ENCODE data around the gene DND1.
"Not testable (repeated sequence)": the region's sequence is repeated elsewhere in the genome, so short reads cannot be mapped to it uniquely, and the experiment has no call there.

The DND1 gene

DNA sequence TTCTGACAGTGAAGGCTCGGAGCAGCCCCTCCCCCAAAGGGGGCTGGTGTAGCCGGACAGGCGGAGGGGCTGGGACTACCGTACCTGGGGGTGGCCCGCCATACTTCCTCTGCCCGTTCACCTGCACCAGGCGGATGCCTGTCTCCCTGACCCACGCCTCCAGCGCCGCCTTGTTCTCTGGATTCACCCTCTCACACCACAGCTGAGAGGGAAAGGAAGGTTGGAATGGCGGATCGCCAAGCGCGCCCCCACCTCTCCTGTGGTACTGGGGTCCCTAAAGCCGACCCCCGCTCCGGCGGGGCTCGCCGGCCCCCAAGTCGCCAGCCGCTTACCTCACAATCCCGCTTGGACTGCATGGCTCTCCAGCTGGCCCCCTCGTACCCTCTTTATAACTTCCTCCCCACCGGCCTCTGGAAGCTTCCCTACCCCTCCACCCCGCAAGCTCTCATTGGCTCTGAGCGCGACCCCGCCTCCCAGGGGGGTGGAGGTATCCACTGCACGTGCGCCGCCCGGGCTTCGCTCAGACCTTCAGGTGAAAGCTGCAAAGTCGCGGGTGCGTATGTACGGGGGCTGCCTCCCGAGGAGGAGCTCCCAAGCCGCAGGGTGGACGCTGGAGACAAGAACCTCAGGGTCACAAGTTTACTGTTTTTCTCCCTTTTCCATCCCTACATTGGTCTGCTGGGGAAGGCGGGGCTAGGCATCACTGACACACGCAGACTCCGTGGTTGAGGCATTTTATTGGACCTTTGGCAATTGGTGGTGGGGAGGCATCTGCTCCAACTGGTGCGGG, at the start of gene DND1:
DND1 (minus strand) TSS at position 390 of the 790 bp plus-strand sequence; CDS start at position 356, 34 bp downstream.
- no peak for DNase-seq

DNA sequence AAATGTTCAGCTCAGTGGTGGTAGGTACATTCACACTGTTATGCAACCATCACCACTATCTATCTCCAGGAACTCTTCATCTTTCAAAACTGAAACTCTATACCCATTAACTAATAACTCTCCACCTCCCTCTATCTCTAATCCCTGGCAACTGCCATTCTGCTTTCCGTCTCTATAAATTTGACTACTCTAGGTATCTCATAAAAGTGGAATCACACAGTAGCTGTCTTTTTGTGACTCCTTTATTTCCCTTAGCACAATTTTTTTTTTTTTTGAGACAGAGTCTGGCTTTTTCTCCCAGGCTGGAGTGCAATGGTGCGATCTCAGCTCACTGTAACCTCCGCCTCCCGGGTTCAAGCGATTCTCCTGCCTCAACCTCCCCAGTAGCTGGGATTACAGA, 48.0 kb upstream of the DND1 start:
- DNase-seq, result not testable (repeated sequence)

DNA sequence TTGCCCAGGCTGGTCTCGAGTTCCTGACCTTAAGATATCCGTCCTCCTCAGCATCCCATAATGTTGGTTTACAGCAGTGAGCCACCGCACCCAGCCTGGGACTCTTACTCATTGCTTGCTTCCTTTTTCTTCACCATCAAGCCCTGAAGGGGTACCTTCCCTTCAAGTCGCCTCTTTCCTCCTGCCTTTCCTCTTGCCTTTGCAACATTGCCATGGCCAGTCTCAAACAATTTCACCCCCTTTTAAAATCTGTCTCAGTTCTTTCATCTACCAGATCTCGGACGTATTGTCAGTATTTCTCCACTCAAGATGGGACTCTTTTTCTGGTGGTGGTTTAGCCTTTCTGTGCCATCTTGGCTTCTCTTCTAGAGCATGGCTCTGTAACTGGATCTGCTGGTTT, 47.4 kb upstream of the DND1 start:
- DNase-seq, result not testable (repeated sequence)

DNA sequence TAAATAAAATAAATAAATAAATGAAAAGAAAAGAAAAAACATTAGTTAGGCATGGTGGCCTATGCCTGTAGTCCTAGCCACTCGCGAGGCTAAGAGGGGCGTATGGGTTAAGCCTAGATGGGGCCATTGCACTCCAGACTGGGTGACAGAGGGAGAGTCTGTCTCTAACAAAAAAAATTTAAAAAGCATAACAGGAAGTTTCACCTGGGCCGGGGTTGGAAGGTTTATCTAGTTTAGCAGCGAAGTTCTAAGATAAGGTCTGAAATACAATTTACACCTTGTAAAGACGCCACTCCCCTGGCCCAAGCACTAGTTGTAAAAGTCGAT, 44.9 kb upstream of the DND1 start:
- DNase-seq, result no peak

DNA sequence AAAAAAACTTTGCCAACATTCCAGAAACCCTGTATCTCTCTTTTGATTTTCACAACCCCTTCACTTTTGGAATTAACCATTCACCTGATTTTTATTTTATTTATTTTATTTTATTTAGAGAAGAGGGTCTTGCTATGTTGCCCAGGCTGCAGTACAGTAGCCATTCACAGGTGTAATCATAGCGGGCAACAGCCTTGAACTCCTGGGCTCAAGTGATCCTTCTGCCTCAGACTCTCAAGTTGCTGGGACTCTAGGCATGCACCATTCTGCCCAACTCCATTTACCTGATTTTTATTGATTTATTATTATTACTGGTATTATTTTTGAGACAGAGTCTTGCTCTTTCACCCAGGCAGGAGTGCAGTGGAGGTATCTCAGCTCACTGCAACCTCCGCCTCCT, 42.9 kb upstream of the DND1 start:
- not testable (repeated sequence) for DNase-seq

DNA sequence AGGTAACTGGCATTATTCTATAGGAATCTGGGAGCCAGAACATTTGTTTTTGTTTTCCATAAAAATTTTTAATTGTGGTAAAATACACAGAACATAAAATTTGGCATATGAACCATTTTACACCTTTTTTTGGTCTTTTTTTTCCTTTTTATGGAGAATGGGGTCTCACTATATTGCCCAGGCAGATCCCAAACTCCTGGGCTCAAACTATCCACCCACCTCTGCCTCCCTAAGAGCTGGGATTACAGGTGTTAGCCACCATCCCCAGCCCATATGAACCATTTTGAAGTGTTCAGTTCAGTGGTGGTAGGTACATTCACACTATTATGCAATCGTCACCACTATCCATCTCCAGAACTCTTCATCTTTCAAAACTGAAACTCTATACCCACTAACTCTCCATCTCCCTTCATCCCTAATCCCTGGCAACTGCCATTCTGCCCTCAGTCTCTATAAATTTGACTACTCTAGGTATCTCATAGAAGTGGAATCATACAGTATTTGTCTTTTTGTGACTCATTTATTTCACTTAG, 40.3 kb upstream of the DND1 start:
- no peak for DNase-seq

DNA sequence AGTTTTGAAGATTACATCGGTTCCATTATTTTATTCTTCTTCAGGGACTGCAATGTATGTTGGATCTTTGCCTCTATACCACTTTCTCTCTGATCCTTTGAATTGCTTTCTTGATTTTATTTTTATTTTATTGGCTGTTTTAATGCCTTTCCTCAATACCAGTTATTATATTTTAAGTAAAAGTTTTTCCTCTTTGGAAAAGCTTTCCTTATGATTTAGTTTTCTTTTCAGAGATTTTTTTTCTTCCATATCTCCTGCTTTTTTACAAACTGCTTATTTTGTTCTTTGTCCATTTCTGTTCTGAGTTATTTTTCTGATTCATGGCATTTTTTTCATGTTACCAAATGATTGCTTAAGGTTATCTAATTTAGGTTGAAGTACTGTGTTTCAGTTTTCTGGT, 38.4 kb upstream of the DND1 start:
- no peak for DNase-seq

DNA sequence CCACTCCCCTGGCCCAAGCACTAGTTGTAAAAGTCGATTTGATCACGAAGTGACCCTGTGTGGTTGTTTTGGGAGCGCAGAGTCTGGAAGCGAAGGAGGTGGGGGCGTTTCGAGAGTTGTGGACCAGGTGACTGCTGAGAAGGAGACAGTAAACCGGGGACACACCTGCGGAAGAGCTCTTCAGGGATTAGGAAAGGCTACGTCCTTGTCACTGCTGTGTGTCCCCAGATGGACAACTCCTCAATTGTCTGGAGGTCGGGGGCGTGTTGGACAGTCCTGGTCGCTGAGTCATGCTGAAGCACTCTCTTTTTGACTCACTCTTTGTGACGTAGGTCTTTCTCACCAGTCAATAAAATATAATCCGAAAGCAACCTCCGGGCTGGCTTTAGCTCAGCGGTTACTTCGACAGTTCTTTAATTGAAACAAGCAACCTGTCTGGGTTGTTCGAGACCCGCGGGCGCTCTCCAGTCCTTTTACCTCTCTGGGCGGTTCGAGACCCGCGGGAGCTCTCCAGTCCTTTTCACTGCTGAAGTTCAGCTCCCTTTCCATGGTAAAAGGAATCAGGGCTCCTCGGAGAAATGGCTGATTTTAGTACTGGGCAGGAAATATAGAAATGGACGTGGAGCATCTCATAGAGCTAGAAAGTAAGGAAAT, 37.6 kb upstream of the DND1 start:
- DNase-seq, result peak; percentile 97

DNA sequence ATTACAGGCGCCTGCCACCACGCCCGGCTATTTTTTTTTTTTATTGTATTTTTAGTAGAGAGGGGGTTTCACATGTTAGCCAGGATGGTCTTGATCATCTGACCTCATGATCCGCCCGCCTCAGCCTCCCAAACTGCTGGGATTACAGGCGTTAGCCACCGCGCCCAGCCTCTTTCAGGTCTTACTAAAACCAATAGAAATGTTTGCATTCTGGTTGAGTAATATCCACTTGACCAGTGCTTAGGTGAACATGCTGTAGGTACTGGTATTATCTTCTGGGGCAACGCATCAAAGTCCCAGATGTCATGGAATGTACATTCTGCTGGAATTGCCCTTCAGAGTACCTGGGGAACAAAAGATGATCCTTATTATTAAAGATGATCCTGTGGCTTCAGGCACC, 35.4 kb upstream of the DND1 start:
- DNase-seq, result not testable (repeated sequence)

DNA sequence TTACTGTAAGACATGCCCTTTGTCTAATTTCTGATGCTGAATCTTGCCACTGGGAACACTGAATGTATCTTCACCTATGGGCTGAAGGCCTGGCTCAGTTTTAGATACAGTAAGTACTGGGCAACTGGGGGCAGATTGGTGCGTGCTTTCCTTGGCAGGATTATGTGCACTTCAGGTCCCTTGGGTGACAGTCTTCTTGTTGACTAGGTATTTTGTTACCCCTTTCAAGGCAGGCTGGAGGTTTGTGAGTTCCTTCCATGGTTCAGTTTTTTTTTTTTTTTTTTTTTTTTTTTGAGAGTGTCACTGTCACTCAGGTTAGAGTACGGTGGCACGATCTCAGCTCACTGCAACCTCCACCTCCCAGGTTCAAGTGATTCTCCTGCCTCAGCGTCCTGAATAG, 34.4 kb upstream of the DND1 start:
- DNase-seq, result no peak

DNA sequence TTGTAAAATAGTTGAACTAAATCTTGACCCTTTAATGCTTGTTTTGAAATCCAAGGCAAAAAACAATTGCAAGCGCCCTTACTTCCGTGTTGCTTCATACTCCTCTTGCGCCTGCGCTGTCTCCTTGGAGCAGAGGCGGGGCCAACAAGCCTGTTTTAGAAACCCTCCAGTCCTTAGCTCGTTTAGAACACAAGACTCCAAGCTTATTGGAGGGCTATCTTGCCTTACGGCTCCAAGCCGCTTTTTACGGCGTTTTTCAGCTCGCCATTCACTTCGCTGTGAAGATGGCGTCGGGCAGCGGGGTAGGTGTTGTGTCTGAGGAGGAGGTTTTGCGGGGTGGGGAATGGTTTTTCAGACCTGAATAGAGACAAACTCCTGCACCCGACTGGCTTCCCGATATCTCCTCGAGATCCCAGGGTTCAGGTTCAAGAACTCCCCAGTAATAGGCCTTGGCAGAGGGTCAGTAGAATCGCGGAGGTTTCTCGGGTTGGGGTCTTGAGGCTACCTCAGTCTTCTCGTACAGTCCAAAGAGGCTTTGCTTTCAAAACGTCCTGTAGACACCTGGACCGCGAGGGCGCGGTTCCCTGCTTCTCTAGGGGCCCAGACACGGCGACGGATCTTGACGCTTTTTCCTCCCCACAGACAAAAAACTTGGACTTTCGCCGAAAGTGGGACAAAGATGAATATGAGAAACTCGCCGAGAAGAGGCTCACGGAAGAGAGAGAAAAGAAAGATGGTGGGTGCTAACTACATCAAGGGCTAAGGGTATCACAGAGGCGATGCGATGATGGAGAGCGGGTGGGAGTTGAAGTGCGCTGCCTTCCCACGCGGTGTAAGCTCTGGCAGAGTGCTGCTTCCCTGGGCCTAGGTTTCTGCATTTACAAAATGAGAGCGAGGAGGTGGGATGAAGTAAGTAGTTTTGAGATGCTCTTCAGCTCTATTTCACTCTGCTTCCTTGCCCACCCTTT, 27.1 kb upstream of the DND1 start, which contains the start of gene ZMAT2:
ZMAT2 (plus strand) TSS at position 271 of the 968 bp plus-strand sequence; CDS start at position 285, 14 bp downstream.
- peak; percentile 97 for DNase-seq

DNA sequence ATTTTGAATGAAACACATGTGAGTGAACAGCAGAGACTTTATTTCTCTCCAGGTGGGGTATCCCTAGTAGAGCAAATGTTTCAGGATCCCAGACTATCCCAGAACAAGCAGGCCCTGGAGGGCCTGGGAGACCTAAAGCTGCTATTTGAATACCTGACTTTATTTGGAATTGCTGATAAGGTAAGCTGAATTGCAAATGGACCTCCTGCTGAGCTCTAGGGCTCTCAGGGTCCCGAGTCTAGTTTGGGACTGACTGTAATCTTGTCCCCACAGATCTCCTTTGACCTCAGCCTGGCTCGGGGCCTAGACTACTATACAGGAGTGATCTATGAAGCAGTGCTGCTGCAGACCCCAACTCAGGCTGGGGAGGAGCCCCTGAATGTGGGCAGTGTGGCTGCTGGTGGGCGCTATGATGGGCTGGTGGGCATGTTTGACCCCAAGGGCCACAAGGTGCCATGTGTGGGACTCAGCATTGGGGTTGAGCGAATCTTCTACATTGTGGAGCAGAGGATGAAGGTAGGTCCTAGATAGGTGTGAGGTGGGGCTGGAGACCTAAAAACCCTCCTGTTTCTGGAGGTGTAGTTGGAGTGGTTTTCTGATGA, 23.6 kb upstream of the DND1 start:
- DNase-seq, result no peak

DNA sequence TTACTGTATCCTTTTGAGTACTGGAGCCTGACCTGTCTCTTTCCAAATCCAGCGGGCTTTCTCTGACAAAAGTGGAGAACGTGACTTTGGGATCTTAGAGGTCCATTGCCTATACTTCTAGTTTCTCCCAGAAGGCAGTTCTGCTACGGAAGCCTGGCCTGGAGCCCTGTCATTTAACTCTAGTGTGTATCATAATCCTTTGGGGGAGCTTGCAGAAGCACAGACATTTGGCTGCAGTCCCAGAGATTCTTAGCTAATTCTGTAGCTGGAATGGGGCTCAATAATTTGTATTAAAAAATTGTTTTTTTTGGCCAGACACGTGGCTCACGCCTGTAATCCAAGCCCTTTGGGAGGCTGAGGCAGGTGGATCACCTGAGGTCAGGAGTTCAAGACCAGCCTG, 20.9 kb upstream of the DND1 start:
- no peak for DNase-seq

DNA sequence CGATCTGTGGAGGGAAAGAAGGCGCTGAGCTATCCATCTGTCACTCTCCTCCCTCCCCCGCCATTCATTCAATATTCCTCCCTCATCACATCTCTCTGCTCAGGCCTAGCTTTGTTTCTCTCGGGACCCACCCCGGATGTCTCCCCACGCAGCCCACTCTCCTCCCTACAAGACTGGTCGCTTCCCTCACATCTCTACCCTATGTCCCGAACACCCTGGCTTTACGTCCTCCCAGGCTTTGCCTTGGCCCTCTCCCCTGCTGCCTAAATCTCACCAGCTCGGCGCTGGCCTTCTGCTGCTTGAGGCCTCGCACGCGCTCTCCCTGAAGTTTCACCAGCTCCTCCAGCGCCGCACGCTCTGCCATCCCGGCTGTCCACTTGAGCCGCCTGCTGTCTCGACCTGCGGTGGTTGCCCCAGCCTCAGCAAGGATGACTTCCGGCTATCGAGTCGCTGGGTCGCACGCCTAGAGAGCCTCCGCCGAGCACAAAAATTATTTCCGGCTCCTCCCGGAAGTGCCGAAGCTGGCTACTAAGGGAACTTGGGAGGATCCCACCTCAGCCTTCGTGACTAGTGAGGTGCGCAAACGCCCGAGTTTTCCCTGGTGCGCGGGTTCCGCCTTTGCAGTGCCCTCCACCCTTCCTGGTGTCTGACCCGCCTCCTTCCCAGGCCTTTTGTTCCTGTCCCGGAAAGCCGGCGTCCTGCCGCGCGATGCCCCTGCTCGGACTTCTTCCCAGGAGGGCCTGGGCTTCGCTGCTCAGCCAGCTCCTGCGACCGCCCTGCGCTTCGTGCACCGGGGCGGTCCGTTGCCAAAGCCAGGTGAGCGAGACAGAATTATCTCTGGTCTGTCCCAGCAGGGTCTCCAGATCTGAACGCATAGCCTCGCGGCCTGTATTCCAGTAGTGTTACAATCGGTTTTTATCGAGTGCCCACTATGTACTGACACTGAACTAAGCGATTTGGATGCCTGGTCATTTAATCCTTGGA, 17.9 kb upstream of the DND1 start, which contains the start of the genes HARS1 and HARS2:
HARS1 (minus strand) TSS at position 430 of the 984 bp plus-strand sequence; CDS start at position 364, 66 bp downstream.
HARS2 (plus strand) TSS at position 515 of the 984 bp plus-strand sequence; CDS start at position 709, 194 bp downstream.
- DNase-seq, result peak; percentile 94

DNA sequence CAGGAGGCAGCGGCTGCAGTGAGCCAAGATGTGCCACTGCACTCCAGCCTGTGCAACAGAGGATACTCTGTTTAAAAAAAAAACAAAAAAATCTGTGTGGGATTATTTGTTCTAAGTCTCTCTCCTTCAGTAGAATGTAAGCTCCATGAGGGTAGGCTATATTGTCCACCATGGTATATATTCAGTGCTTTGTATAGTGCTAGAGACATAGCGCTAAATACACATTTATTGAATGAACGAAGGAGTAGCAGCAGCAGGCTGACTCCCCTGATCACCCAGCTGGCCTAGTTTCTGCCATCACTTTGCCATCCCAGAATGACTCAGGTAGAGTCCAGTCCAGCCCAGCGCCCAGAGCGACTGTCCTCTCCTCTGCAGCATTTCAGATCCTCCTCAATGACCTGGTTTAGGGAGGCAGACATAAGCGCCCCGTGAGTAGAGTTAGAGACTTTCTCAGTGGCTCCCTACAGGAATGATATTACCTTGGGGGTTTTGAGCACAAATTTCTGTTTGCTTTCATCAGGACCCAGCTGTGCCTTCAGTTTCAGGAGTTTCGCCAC, 17.1 kb upstream of the DND1 start:
- no peak for DNase-seq

DNA sequence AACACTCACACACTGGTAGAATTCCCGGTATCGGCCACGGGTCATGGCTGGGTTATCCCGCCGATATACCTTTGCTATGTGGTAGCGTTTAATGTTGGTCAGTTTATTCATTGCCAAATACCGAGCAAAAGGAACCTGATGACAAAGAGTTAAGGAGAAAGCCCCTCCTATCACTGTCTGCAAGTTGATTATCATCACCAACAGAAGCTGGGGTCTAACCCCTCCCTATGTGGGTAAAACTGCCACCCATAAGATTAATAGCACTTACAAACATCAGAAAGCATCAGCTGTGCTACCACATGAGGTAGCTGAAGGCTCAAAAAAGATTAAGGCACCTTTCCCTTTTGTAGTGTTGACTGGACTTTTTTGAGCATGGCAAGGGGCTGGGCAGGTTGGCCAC, 5.6 kb upstream of the DND1 start:
- no peak for DNase-seq

DNA sequence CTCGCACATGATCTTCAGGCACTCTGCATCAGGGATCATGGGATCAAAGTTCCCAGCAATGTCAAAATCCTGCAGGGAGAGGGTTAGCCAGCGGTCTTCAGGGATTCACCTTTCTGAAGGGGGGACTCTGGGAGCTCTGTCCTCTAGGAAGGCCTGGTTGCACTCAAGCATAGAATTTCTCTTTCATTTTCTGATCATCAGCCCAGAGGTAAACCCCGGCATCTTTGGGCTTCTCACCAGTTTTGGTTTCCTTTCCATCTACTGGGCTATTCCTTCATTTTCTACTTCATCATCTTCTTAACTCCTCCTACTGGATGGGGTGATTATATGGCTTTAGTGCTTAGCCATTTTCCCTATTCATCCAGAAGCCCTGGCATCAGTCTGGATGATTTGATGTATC, 4.6 kb upstream of the DND1 start:
- no peak for DNase-seq

DNA sequence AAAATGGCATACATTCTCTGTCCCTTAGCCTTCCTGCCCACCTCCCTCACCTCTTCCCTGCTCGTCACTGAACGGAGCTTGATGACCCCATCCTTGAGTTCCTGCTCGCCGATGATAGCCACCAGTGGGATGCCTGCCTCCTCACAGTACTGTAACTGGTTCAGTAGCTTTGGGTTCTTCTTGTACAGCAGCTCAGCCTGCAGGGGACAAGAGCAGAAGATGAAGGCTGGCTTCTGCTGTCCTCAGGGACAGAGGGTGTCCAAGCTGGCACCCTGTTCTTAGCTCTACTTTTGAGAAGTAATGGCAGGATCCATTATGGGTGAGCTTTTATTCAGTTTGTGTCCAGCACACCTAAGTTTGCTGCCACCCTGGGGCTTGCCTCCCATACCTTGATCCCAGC, 1.3 kb upstream of the DND1 start:
- DNase-seq, result no peak

DNA sequence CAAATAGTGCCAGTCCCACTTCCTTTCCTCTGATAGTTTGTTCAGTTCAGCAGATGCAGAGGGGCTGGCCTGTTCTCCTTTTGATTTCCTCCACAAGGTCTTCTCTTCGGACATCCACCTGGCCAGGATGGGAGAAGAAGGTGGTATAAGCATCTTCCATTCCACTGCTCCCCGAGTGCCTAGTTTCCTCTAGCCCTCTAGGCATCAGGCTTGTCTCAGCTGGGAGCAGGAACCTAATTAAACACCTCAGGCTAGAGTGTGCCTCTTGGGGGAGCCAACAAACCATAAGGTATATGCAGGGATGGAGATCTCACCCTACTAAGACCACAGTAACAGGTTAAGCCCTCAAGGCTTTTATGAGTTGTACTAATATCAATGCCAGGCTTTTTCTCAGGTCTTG, 835 bp upstream of the DND1 start:
- no peak for DNase-seq

DNA sequence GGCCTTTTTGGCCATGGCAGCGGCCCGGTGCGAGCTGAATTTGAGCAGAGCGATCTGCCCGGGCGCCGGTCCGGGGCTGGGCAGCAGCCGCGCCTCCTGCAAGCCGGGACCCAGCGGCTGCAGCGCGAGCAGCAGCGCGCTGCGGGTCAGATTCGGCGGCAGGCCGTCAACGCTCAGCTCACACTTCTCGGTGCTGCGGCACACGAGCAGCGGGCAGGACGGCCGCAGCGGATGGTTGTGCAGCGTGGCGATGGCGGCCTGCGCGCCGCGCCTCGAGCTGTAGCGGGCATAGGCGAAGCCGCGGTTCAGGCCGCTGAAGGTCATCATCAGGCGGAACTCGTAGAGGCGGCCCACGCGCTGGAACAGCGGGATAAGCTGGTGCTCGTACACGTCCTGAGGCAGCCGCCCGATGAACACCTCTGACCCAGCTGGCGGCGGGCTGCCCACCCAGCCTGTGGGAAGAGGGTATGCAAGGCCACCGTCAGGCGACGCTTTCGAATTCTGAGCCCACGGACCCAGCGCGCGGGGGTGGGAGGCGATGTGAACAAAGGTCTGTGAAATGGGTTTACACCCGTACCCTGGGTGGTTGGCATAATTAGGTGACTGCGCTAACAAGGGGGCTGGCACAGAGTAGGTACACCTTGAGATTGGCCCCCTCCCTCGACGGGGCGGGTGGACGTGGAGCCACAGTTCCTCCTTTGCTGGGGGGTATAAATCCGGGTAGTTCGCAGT, 755 bp downstream of the DND1 start:
- DNase-seq, result no peak

Data from activated CD4-positive, alpha-beta T cell treated with anti-CD3 and anti-CD28 coated beads, Interleukin-2, amount 50 U/mL, for 16 hours (primary cell).